Neural progenitor cell (in vitro differentiated cells): ENCODE measurements around the gene SDC1. TPM values are rescaled to one million over a fixed set of nuclear protein-coding genes. Genes with fewer than 3 reads are reported as not detected.

ENCODE experiments used
- DNase-seq: peaks from one replicate; pipeline ENCODE4 v3.0.0-alpha.2; 2016; ENCODE audit warnings: low spot score
- H2AFZ ChIP-seq: fragments of 200-600 bp; sonication (generic); replicated peaks from 2 replicates; pipeline ENCODE4 v1.6.1; 2016; ENCODE audit warnings: antibody characterized with exemption
- H3F3A ChIP-seq: fragments of 200-600 bp; sonication (generic); 2 replicates; pipeline ENCODE4 v1.6.1; 2016; ENCODE audit warnings: antibody characterized with exemption, low read depth
- H3K27ac ChIP-seq: fragments of 200-600 bp; sonication (generic); 2 replicates; pipeline ENCODE4 v1.5.1; 2016; ENCODE audit warnings: mild to moderate bottlenecking
- H3K27me3 ChIP-seq: fragments of 200-600 bp; sonication (generic); 2 replicates; pipeline ENCODE4 v1.6.1; 2016; ENCODE audit warnings: mild to moderate bottlenecking, moderate library complexity
- H3K36me3 ChIP-seq: fragments of 200-600 bp; sonication (generic); 2 replicates; pipeline ENCODE4 v1.5.1; 2016
- H3K4me1 ChIP-seq: fragments of 200-600 bp; sonication (generic); 2 replicates; pipeline ENCODE4 v1.6.1; 2016; ENCODE audit warnings: mixed run types
- H3K4me2 ChIP-seq: fragments of 200-600 bp; sonication (generic); 2 replicates; pipeline ENCODE4 v1.6.1; 2016
- H3K4me3 ChIP-seq: fragments of 200-600 bp; sonication (generic); 2 replicates; pipeline ENCODE4 v1.5.1; 2016
- H3K79me2 ChIP-seq: fragments of 200-600 bp; sonication (generic); 2 replicates; pipeline ENCODE4 v1.6.1; 2016; ENCODE audit warnings: low read depth
- H3K9ac ChIP-seq: fragments of 200-600 bp; sonication (generic); 2 replicates; pipeline ENCODE4 v1.6.1; 2016
- H3K9me3 ChIP-seq: fragments of 200-600 bp; sonication (generic); 2 replicates; pipeline ENCODE4 v1.5.1; 2016; ENCODE audit warnings: low read depth
- H4K20me1 ChIP-seq: fragments of 200-600 bp; sonication (generic); 2 replicates; pipeline ENCODE4 v1.6.1; 2016; ENCODE audit warnings: low read depth
- H3K27ac Mint-ChIP-seq: 3 replicates; pipeline ENCODE4 v1.8.0; 2021; ENCODE audit warnings: mixed read lengths
- H3K27me3 Mint-ChIP-seq: 2 replicates; pipeline ENCODE4 v1.8.0; 2022; ENCODE audit warnings: low read depth, mild to moderate bottlenecking, inconsistent platforms, moderate library complexity, mixed read lengths; ENCODE audit not compliant: insufficient read depth
- H3K36me3 Mint-ChIP-seq: 3 replicates; pipeline ENCODE4 v1.8.0; 2021; ENCODE audit warnings: mixed read lengths
- H3K4me1 Mint-ChIP-seq: 3 replicates; pipeline ENCODE4 v1.8.0; 2021; ENCODE audit warnings: mixed read lengths
- H3K4me3 Mint-ChIP-seq: 3 replicates; pipeline ENCODE4 v1.8.0; 2021; ENCODE audit warnings: mild to moderate bottlenecking, moderate library complexity, mixed read lengths
- H3K9me3 Mint-ChIP-seq: 3 replicates; pipeline ENCODE4 v1.8.0; 2020; ENCODE audit warnings: mixed read lengths
- EZH2 ChIP-seq: fragments of 200-600 bp; sonication (generic); IDR thresholded peaks from 2 replicates; pipeline ENCODE4 v1.6.1; 2017; ENCODE audit warnings: antibody characterized with exemption, mild to moderate bottlenecking, moderate library complexity
- EZH2phosphoT487 ChIP-seq: fragments of 200-600 bp; sonication (generic); IDR thresholded peaks from 2 replicates; pipeline ENCODE4 v1.6.1; 2017; ENCODE audit warnings: antibody characterized with exemption
- total RNA-seq: library from RNA; depleted of rRNA; stranded (reverse); fragments of >200 nt; gene quantifications from 2 replicates; pipeline ENCODE4 v1.2.3, GENCODE V29; 2015; ENCODE audit warnings: low replicate concordance
- TF ChIP-seq, protein P1 (sequence below): fragments of 200-600 bp; sonication (generic); IDR thresholded peaks from 2 replicates; pipeline ENCODE4 v1.5.1; 2017; ENCODE audit warnings: antibody characterized with exemption, mild to moderate bottlenecking

SDC1 gene
- total RNA-seq, 1 donor from 2014 or later, result 27.5 TPM

DNA sequence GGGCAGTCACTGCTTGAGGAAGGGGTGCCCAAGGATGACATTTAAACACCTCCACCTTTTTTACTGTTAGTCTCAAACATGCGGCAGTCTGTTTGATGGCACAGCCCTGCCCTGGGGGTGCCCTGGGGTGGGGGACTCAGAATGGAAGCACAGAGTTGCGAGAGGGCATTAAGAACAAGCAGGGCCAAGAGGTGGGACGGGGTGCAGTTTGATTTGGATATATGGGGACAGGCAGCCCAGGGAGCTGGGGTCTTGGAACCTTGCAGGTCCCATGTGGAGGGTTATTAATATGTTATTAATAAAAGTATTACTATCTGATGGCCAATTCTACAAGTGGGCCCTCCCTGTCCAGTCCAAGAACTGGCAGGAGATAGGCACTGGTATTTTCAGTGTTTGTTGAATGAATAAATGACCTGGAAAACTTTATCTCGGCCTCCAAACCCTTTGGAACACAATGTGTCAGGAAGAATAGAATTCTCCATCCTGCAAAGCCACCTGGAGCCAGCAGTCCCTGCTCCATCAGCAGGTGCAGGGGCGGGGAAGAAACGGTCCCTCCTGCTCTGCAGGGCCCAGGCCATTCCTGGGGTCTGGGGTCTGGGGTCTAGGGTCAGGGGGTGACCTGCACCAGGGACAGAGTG lies 25.2 kb downstream of the SDC1 start:
- Histone ChIP-seq H3K27ac (no peak overlapping the region), H3K79me2 (no peaks in the 10 kb centered on the region), H3K4me2 (no peak overlapping the region), H3K9me3 (no peaks in the 10 kb centered on the region), H3F3A (no peaks in the 10 kb centered on the region), H3K4me1 (peaks cover 14% of the 10 kb centered on the region), H3K9ac (no peak overlapping the region), H4K20me1 (peaks cover 6% of the 10 kb centered on the region), H3K4me3 (no peak overlapping the region), H2AFZ (no peak overlapping the region), H3K36me3 (no peaks in the 10 kb centered on the region), H3K27me3 (no peaks in the 10 kb centered on the region)
- H3K27me3 Mint-ChIP-seq, result peaks cover 5% of the 10 kb centered on the region
- H3K4me1 Mint-ChIP-seq, result peaks cover 17% of the 10 kb centered on the region
- peaks cover 3% of the 10 kb centered on the region for H3K9me3 Mint-ChIP-seq
- H3K4me3 Mint-ChIP-seq, result no peak overlapping the region
- TF ChIP-seq, protein P1, sequence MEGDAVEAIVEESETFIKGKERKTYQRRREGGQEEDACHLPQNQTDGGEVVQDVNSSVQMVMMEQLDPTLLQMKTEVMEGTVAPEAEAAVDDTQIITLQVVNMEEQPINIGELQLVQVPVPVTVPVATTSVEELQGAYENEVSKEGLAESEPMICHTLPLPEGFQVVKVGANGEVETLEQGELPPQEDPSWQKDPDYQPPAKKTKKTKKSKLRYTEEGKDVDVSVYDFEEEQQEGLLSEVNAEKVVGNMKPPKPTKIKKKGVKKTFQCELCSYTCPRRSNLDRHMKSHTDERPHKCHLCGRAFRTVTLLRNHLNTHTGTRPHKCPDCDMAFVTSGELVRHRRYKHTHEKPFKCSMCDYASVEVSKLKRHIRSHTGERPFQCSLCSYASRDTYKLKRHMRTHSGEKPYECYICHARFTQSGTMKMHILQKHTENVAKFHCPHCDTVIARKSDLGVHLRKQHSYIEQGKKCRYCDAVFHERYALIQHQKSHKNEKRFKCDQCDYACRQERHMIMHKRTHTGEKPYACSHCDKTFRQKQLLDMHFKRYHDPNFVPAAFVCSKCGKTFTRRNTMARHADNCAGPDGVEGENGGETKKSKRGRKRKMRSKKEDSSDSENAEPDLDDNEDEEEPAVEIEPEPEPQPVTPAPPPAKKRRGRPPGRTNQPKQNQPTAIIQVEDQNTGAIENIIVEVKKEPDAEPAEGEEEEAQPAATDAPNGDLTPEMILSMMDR, result no peak
- TF ChIP-seq EZH2 (no peak), EZH2phosphoT487 (no peak)
- no peak for DNase-seq
- H3K36me3 Mint-ChIP-seq, result peaks cover 18% of the 10 kb centered on the region
- no peak overlapping the region for H3K27ac Mint-ChIP-seq

DNA sequence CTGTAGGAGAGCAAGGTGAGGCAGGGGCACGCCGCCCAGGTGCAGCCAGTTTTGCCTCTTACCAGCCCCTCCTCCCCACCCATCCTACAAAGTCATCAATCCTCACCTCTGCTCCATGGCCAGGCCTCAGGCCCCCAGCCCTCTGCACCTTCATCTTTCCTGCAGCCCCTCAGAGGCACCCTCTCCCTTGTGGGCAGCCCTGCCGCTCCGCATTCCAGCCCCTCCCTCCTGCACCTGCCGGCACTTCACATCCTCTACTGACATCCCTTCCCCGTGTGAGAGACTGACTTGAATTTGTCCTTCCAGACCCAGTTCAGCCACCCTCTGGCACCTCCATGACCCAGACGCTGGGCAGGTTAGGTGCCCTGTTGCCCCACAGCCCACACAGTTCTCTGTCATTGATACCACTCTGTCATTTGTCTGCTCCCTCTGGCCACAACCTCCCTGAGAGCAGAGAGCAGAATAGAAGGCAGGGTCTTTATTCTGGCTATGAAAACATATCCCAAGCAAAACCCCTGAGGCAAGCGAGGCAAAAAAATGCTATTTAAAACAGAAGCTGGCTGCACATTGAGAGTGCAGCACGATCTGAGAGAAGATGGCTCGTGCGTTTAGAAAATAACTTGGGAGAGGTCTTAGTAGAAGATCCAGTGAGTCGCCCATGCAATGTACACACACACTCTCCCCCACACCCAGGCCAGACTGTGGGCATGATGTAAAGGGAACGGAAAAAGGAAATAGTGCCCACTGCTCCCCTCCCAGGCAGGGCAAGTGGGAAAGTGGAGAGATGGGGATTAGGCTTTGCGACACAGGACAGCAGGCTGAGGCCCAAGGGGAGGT lies 25.9 kb downstream of the SDC1 start:
- Histone ChIP-seq H3K4me3 (no peak overlapping the region), H3K79me2 (no peaks in the 10 kb centered on the region), H3K27me3 (no peaks in the 10 kb centered on the region), H4K20me1 (peaks cover 6% of the 10 kb centered on the region), H3K9ac (no peak overlapping the region), H2AFZ (no peak overlapping the region), H3K27ac (no peak overlapping the region), H3K36me3 (no peaks in the 10 kb centered on the region), H3F3A (no peaks in the 10 kb centered on the region), H3K4me2 (no peak overlapping the region), H3K4me1 (peaks cover 18% of the 10 kb centered on the region), H3K9me3 (no peaks in the 10 kb centered on the region)
- peaks cover 5% of the 10 kb centered on the region for H3K27me3 Mint-ChIP-seq
- H3K4me3 Mint-ChIP-seq, result no peak overlapping the region
- H3K4me1 Mint-ChIP-seq, result peaks cover 21% of the 10 kb centered on the region
- no peak for DNase-seq
- peaks cover 18% of the 10 kb centered on the region for H3K36me3 Mint-ChIP-seq
- TF ChIP-seq EZH2, result no peak
- TF ChIP-seq, protein P1, result no peak
- no peak for TF ChIP-seq EZH2phosphoT487
- peak overlapping the region; percentile 32 for H3K27ac Mint-ChIP-seq
- peaks cover 3% of the 10 kb centered on the region for H3K9me3 Mint-ChIP-seq

DNA sequence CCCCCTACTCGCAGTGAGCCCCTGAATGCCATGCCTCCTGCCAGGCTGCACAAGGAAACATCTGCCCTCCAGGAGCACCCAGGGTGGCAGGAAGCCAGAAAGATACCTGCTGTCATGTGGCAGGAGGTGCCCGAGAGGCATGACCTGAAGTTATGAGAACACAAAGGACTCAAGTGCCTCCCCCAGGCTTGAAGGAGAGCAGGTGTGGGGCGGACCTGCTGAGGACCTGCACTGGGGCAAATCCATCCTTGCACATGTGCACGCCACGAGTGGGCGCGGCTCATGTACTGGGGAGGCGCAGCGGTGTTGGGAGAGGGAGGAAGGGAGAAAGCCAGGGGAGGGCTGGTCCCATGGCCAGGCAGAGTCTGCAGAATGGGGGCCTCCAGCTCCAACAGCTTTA lies 26.9 kb downstream of the SDC1 start:
- Histone ChIP-seq H4K20me1 (peaks cover 6% of the 10 kb centered on the region), H3K79me2 (no peaks in the 10 kb centered on the region), H3F3A (no peaks in the 10 kb centered on the region), H3K9ac (no peak overlapping the region), H3K27me3 (no peaks in the 10 kb centered on the region), H3K36me3 (no peaks in the 10 kb centered on the region), H3K4me3 (no peak overlapping the region), H2AFZ (no peak overlapping the region), H3K9me3 (no peaks in the 10 kb centered on the region), H3K4me1 (peaks cover 18% of the 10 kb centered on the region), H3K4me2 (no peak overlapping the region), H3K27ac (no peak overlapping the region)
- Mint-ChIP-seq H3K4me3 (no peak overlapping the region), H3K36me3 (peaks cover 12% of the 10 kb centered on the region), H3K27ac (no peak overlapping the region), H3K4me1 (peaks cover 21% of the 10 kb centered on the region), H3K27me3 (peaks cover 5% of the 10 kb centered on the region), H3K9me3 (peaks cover 3% of the 10 kb centered on the region)
- DNase-seq, result no peak
- no peak for TF ChIP-seq EZH2
- no peak for TF ChIP-seq EZH2phosphoT487
- TF ChIP-seq, protein P1, result no peak
